IMR-90 (cell line): Measurements from ENCODE around the gene SELP. TPM values are rescaled to one million over a fixed set of nuclear protein-coding genes. Genes with fewer than 3 reads are reported as not detected.

Source experiments
- ATAC-seq: fragments of 200-7000 bp; cut with Tn5 transposase; 2 replicates; pipeline ENCODE4 v1.9.1; 2020; ENCODE audit warnings: low read depth, mild to moderate bottlenecking, moderate library complexity
- BruUV-seq: library from RNA; stranded (reverse); fragments of 400-500 nt; replicated peaks from 2 replicates; lab custom pipeline; 2021; lab: Mats Ljungman, UMichigan
- CTCF ChIA-PET: fragments of 300-600 bp; formaldehyde crosslinking; extraction: SDS; loops from one replicate; lab custom pipeline; 2021; ENCODE audit warnings: antibody characterized with exemption; lab: Yijun Ruan, JAX
- POLR2A ChIA-PET: fragments of 300-600 bp; sonication (Branson Sonifier 250); formaldehyde crosslinking; loops from one replicate; lab custom pipeline; 2022; ENCODE audit warnings: antibody characterized with exemption; ENCODE audit not compliant: unreplicated experiment; lab: Charles Lee
- DNase-seq: peaks from one replicate; pipeline ENCODE4 v3.0.0; 2013
- H2AFZ ChIP-seq: replicated peaks from 2 replicates; pipeline ENCODE3; 2013; ENCODE audit warnings: low read length, mild to moderate bottlenecking; ENCODE audit not compliant: poor library complexity
- H2AK5ac ChIP-seq: 2 replicates; pipeline ENCODE4 v1.6.1; 2013; ENCODE audit warnings: low read depth, low read length, inconsistent platforms
- H2AK9ac ChIP-seq: replicated peaks from 2 replicates; pipeline ENCODE3; 2013; ENCODE audit warnings: mild to moderate bottlenecking, low read depth, low read length, moderate library complexity; ENCODE audit not compliant: poor library complexity
- H2BK120ac ChIP-seq: 2 replicates; pipeline ENCODE4 v1.6.1; 2013; ENCODE audit warnings: low read depth, low read length, inconsistent platforms
- H2BK15ac ChIP-seq: 3 replicates; pipeline ENCODE4 v1.6.1; 2013; ENCODE audit warnings: low read depth, low read length, inconsistent platforms
- H2BK20ac ChIP-seq: 2 replicates; pipeline ENCODE4 v1.6.1; 2013; ENCODE audit warnings: low read depth, mild to moderate bottlenecking, inconsistent platforms, low read length, moderate library complexity
- H2BK5ac ChIP-seq: 2 replicates; pipeline ENCODE4 v1.6.1; 2013; ENCODE audit warnings: mild to moderate bottlenecking, low read depth, low read length, inconsistent platforms; ENCODE audit not compliant: poor library complexity, severe bottlenecking
- H3K14ac ChIP-seq: replicated peaks from 2 replicates; pipeline ENCODE4 v1.6.1; 2013; ENCODE audit warnings: low read depth, low read length, inconsistent platforms
- H3K18ac ChIP-seq: 2 replicates; pipeline ENCODE4 v1.6.1; 2013; ENCODE audit warnings: low read depth, low read length, control low read depth
- H3K23ac ChIP-seq: 2 replicates; pipeline ENCODE4 v1.6.1; 2013; ENCODE audit warnings: low read depth, low read length, inconsistent platforms
- H3K27ac ChIP-seq: 2 replicates; pipeline ENCODE4 v1.5.1; 2013; ENCODE audit warnings: mild to moderate bottlenecking, control low read depth, low read length; ENCODE audit not compliant: insufficient read depth
- H3K27me3 ChIP-seq: 2 replicates; pipeline ENCODE4 v1.6.1; 2013; ENCODE audit warnings: low read length; ENCODE audit not compliant: control insufficient read depth, insufficient read depth
- H3K36me3 ChIP-seq: 2 replicates; pipeline ENCODE4 v1.6.1; 2013; ENCODE audit warnings: low read length, mixed read lengths; ENCODE audit not compliant: control insufficient read depth, insufficient read depth
- H3K4ac ChIP-seq: 2 replicates; pipeline ENCODE4 v1.6.1; 2013; ENCODE audit warnings: low read depth, low read length, inconsistent platforms
- H3K4me1 ChIP-seq: 2 replicates; pipeline ENCODE4 v1.6.1; 2013; ENCODE audit warnings: low read length, mixed read lengths; ENCODE audit not compliant: control insufficient read depth, insufficient read depth
- H3K4me2 ChIP-seq: 2 replicates; pipeline ENCODE4 v1.6.1; 2013; ENCODE audit warnings: low read depth, mild to moderate bottlenecking, control low read depth, low read length, moderate library complexity
- H3K4me3 ChIP-seq: 2 replicates; pipeline ENCODE4 v1.5.1; 2013; ENCODE audit warnings: low read depth, mild to moderate bottlenecking, control low read depth, low read length, moderate library complexity; ENCODE audit not compliant: insufficient read depth
- H3K56ac ChIP-seq: 2 replicates; pipeline ENCODE4 v1.6.1; 2013; ENCODE audit warnings: low read length, inconsistent platforms; ENCODE audit not compliant: insufficient read depth; ENCODE audit errors: extremely low read depth
- H3K79me1 ChIP-seq, 2 experiments: 2 replicates each; pipeline ENCODE4 v1.6.1; 2013; ENCODE audit warnings: low read length in 2 of 2, inconsistent platforms in 1 of 2, low read depth in 1 of 2
- H3K9ac ChIP-seq: 2 replicates; pipeline ENCODE4 v1.6.1; 2013; ENCODE audit warnings: low read depth, low read length, control low read depth
- H3K9me1 ChIP-seq: 2 replicates; pipeline ENCODE4 v1.6.1; 2013; ENCODE audit warnings: low read length, inconsistent platforms; ENCODE audit not compliant: insufficient read depth
- H3K9me3 ChIP-seq: 2 replicates; pipeline ENCODE4 v1.6.1; 2013; ENCODE audit warnings: low read length; ENCODE audit not compliant: control insufficient read depth, insufficient read depth
- H4K20me1 ChIP-seq: 2 replicates; pipeline ENCODE4 v1.6.1; 2013; ENCODE audit warnings: low read length, inconsistent platforms; ENCODE audit not compliant: insufficient read depth
- H4K5ac ChIP-seq: 2 replicates; pipeline ENCODE4 v1.6.1; 2013; ENCODE audit warnings: mild to moderate bottlenecking, low read depth, low read length, control low read depth
- H4K8ac ChIP-seq, 2 experiments: 2 replicates each; pipeline ENCODE4 v1.6.1; 2013; ENCODE audit warnings: low read depth in 2 of 2, low read length in 2 of 2, control low read depth in 1 of 2, inconsistent platforms in 1 of 2
- H4K91ac ChIP-seq: 2 replicates; pipeline ENCODE4 v1.6.1; 2013; ENCODE audit warnings: low read depth, low read length, inconsistent platforms; ENCODE audit not compliant: insufficient read depth
- BHLHE40 ChIP-seq: fragments of 150-350 bp; IDR thresholded peaks from 2 replicates; pipeline ENCODE4 v1.6.1; 2016; ENCODE audit warnings: mild to moderate bottlenecking, low read depth, low read length
- CEBPB ChIP-seq: IDR thresholded peaks from 2 replicates; pipeline ENCODE4 v1.6.1; 2012; ENCODE audit warnings: low read depth, low read length, improper control_type of control experiment
- CTCF ChIP-seq: conservative IDR thresholded peaks from 2 replicates; pipeline ENCODE4 v1.5.1; 2012; ENCODE audit warnings: mild to moderate bottlenecking, low read depth, low read length, improper control_type of control experiment
- FOS ChIP-seq: fragments of 150-350 bp; IDR thresholded peaks from 2 replicates; pipeline ENCODE4 v1.6.1; 2016; ENCODE audit warnings: low read depth, low read length
- MAFK ChIP-seq: IDR thresholded peaks from 2 replicates; pipeline ENCODE4 v1.6.1; 2012; ENCODE audit warnings: low read depth, low read length, improper control_type of control experiment
- MXI1 ChIP-seq: IDR thresholded peaks from 2 replicates; pipeline ENCODE4 v1.6.1; 2012; ENCODE audit warnings: low read depth, mild to moderate bottlenecking, low read length, moderate library complexity, borderline replicate concordance
- NFE2L2 ChIP-seq: fragments of 150-350 bp; IDR thresholded peaks from 2 replicates; pipeline ENCODE4 v1.6.1; 2016; ENCODE audit warnings: low read depth, mild to moderate bottlenecking, low read length
- POLR2A ChIP-seq: IDR thresholded peaks from 2 replicates; pipeline ENCODE4 v1.6.1; 2012; ENCODE audit warnings: mild to moderate bottlenecking, low read depth, low read length
- RAD21 ChIP-seq: IDR thresholded peaks from 2 replicates; pipeline ENCODE4 v1.6.1; 2012; ENCODE audit warnings: low read length, improper control_type of control experiment
- RCOR1 ChIP-seq: IDR thresholded peaks from 2 replicates; pipeline ENCODE4 v1.6.1; 2012; ENCODE audit warnings: mild to moderate bottlenecking, low read length, improper control_type of control experiment; ENCODE audit not compliant: insufficient replicate concordance
- RFX5 ChIP-seq: IDR thresholded peaks from 2 replicates; pipeline ENCODE4 v1.8.0; 2012; ENCODE audit warnings: low read depth, mild to moderate bottlenecking, low read length, moderate library complexity
- SMC3 ChIP-seq: fragments of 150-350 bp; IDR thresholded peaks from 2 replicates; pipeline ENCODE4 v1.6.1; 2016; ENCODE audit warnings: low read depth, mild to moderate bottlenecking, antibody characterized with exemption, low read length, moderate library complexity
- USF2 ChIP-seq: fragments of 150-350 bp; IDR thresholded peaks from 2 replicates; pipeline ENCODE4 v1.6.1; 2017; ENCODE audit warnings: mild to moderate bottlenecking, antibody characterized with exemption, low read length, low read depth
- WGBS, 2 experiments: methylation state at CpG; one replicate each; pipeline versions ENCODE4 v1.1.5 to v1.1.7; 2013; ENCODE audit warnings: missing lambda C conversion rate in 2 of 2; ENCODE audit not compliant: insufficient read length in 1 of 2; ENCODE audit errors: extremely low coverage in 2 of 2; 5-methylcytosine and 5-hydroxymethylcytosine counted together
- dilution Hi-C: fragments of 300-500 bp; cut with HindIII; formaldehyde crosslinking; loops from one replicate; pipeline ENCODE4 v1.14.3; 2018; ENCODE audit warnings: low sequenced_read_pairs; ENCODE audit not compliant: unreplicated experiment
- in situ Hi-C: fragments of 300-500 bp; cut with MboI; formaldehyde crosslinking; loops from 3 replicates; pipeline ENCODE4 v1.14.3; 2019; ENCODE audit warnings: low sequenced_read_pairs, inconsistent platforms, mixed read lengths
- intact Hi-C: fragments of 100-400 bp; cut with micrococcal nuclease; formaldehyde crosslinking; loops from 2 replicates; pipeline ENCODE4 v1.10.0; 2022
- polyA plus RNA-seq, 3 experiments: library from polyadenylated mRNA; depleted of rRNA; stranded (reverse); fragments of >200 nt; gene quantifications; 2 replicates each; pipeline ENCODE4 v1.2.3, GENCODE V29; 2012; ENCODE audit warnings: low replicate concordance in 1 of 3
- total RNA-seq: library from RNA; depleted of rRNA; stranded (reverse); fragments of >200 nt; gene quantifications from 2 replicates; pipeline ENCODE4 v1.2.3, GENCODE V29; 2012
- TF ChIP-seq, protein P1 (sequence below): fragments of 150-350 bp; IDR thresholded peaks from 2 replicates; pipeline ENCODE4 v1.6.1; 2016; ENCODE audit warnings: low read depth, mild to moderate bottlenecking, low read length, moderate library complexity, borderline replicate concordance

The SELP gene
- total and polyA plus RNA-seq, 2 of the 4 experiments (the other 2 are of a cell fraction) = not detected

DNA sequence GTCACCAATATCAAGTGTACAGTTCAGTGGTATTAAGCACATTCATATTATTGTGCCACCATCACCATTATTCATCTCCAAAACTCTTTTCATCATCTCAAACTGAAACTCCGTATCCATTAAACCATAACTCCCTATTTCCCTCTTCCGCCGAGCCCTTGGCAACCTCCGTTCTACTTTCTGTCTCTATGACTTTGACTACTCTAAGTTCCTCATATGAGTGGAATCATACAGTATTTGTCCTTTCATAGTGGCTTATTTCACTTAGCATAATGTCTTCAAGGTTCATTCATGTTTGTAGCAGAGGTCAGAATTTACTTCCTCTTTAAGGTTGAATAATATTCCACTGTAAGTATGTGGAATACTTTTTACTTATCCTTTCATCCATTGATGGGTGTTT, 21.7 kb downstream of the SELP start:
- Histone ChIP-seq H3K27ac (no peak overlapping the region), H2BK120ac (no peak overlapping the region), H2AFZ (no peak overlapping the region), H4K5ac (no peak overlapping the region), H3K4me3 (no peak overlapping the region), H4K91ac (no peak overlapping the region), H3K4me2 (no peak overlapping the region), H3K18ac (no peak overlapping the region), H2BK15ac (no peak overlapping the region), H3K9ac (no peak overlapping the region), H2BK20ac (no peak overlapping the region), H4K8ac (no peak overlapping the region), H3K79me1 (no peaks in the 10 kb centered on the region), H3K4me1 (no peaks in the 10 kb centered on the region), H3K9me1 (no peaks in the 10 kb centered on the region), H4K20me1 (no peaks in the 10 kb centered on the region), H3K27me3 (no peaks in the 10 kb centered on the region), H2AK9ac (no peak overlapping the region), H3K14ac (no peak overlapping the region), H3K4ac (no peak overlapping the region), H3K23ac (no peak overlapping the region), H3K36me3 (no peaks in the 10 kb centered on the region), H2BK5ac (no peak overlapping the region), H3K56ac (no peak overlapping the region), H2AK5ac (no peak overlapping the region), H3K9me3 (no peaks in the 10 kb centered on the region)
- intact Hi-C loops = no loop called here
- in situ Hi-C loops = no loop called here
- ChIA-PET POLR2A (no interaction called here), CTCF (no interaction called here)
- dilution Hi-C loops = no loop called here
- TF ChIP-seq RFX5 (no peak), RAD21 (no peak), RCOR1 (no peak), MXI1 (no peak), CTCF (no peak), FOS (no peak), CEBPB (no peak), NFE2L2 (no peak), BHLHE40 (no peak), SMC3 (no peak), MAFK (no peak), USF2 (no peak), POLR2A (no peak)
- TF ChIP-seq, protein P1, sequence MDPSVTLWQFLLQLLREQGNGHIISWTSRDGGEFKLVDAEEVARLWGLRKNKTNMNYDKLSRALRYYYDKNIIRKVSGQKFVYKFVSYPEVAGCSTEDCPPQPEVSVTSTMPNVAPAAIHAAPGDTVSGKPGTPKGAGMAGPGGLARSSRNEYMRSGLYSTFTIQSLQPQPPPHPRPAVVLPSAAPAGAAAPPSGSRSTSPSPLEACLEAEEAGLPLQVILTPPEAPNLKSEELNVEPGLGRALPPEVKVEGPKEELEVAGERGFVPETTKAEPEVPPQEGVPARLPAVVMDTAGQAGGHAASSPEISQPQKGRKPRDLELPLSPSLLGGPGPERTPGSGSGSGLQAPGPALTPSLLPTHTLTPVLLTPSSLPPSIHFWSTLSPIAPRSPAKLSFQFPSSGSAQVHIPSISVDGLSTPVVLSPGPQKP = no peak
- ATAC-seq = no peak
- no peak for DNase-seq
- 92% methylated on average over 1 of the region's 4 CpGs; no CpG with 5 or more reads in 1 of the 2 experiments for WGBS, 2 experiments
- BruUV-seq = no TSS peak
